AG04450 (cell line): ENCODE results near the gene TAS2R1. TPM values are rescaled to one million over a fixed set of nuclear protein-coding genes. Genes with fewer than 3 reads are reported as not detected.

Experiments
- CTCF ChIA-PET: fragments of 300-600, 350-600 bp; formaldehyde crosslinking; extraction: SDS; loops from one replicate; lab custom pipeline; 2022; ENCODE audit warnings: antibody characterized with exemption, inconsistent platforms; lab: Charles Lee
- POLR2A ChIA-PET: fragments of 350-600 bp; formaldehyde crosslinking; extraction: SDS; loops from one replicate; lab custom pipeline; 2021; ENCODE audit warnings: antibody characterized with exemption, inconsistent platforms; lab: Yijun Ruan, JAX
- DNase-seq: peaks from one replicate; pipeline ENCODE4 v3.0.0-alpha.2; 2011; ENCODE audit warnings: low read depth, low spot score
- H3K27ac ChIP-seq: one replicate; pipeline ENCODE4 v1.5.1; 2012; ENCODE audit warnings: low read depth, low read length, control low read depth
- H3K27me3 ChIP-seq: one replicate; pipeline ENCODE4 v1.6.0; 2012; ENCODE audit warnings: low read length; ENCODE audit not compliant: control insufficient read depth, insufficient read depth
- H3K4me3 ChIP-seq: 2 replicates; pipeline ENCODE4 v1.5.1; 2011; ENCODE audit warnings: mild to moderate bottlenecking, low read depth, low read length, control low read depth
- H3K9me3 ChIP-seq: 2 replicates; pipeline ENCODE4 v1.5.1; 2012; ENCODE audit warnings: low read length; ENCODE audit not compliant: control insufficient read depth, insufficient read depth
- CTCF ChIP-seq: IDR thresholded peaks from 2 replicates; pipeline ENCODE4 v1.5.1; 2011; ENCODE audit warnings: low read depth, low read length, control low read depth, inconsistent platforms
- polyA minus RNA-seq: library from RNA; depleted of rRNA, polyadenylated mRNA; stranded (reverse); fragments of >200 nt; gene quantifications from 2 replicates; pipeline ENCODE4 v1.2.3, GENCODE V29; 2011; rRNA and poly(A)+ RNA removed
- polyA plus RNA-seq: library from polyadenylated mRNA; depleted of rRNA; stranded (reverse); fragments of >200 nt; gene quantifications from 2 replicates; pipeline ENCODE4 v1.2.3, GENCODE V29; 2011; rRNA removed

Gene TAS2R1
- polyA plus RNA-seq (0.09 and 0.14 TPM in 2 replicates), polyA minus RNA-seq (not detected in 2 replicates)

DNA sequence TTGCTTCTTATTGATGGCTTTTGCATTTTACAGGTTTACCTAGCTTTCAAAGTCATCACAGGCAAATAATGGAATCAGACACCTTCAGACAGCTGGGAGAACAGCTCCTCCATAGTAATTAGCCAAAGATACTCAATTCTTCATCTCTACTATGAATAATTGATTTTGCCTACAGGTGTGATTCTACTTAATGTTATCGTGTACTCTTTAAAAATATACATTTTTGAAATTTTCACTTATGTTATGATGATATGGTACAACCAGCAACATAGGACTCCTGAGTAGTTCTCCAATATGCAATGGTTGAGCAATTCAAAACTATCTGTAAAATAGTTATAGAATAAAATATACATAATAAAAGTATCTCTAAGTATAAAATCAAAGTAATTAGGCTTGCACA, at the start of gene TAS2R1:
TSS of gene TAS2R1 (minus strand) at position 101 of the 400 bp plus-strand sequence. CDS start 319 bp downstream, outside the sequence.
- Histone ChIP-seq H3K9me3 (no peaks in the 10 kb centered on the region), H3K27ac (no peak within 1 kb of the TSS), H3K4me3 (no peak within 1 kb of the TSS), H3K27me3 (no peaks in the 10 kb centered on the region)
- POLR2A ChIA-PET = no interaction called here
- no peak for DNase-seq
- CTCF ChIA-PET = no interaction called here
- TF ChIP-seq CTCF = no peak

DNA sequence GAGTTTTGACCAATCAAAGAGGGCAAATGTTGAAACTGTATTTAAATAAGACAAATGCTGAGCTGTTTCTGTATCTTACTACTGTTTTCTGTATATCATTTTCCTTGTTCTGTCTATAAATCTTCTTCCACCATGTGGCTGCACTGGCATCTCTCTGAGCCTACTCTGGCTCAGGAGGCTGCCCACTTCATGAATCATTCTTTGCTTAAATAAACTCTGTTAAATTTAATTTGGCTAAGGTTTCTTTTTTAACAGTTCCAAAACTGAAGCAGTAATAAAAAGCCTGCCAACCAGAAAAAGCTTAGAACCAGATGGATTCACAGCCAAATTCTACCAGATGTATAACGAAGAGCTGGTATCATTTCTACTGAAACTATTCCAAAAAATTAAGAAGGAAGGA, 40.2 kb upstream of the TAS2R1 start:
- no peak overlapping the region for H3K4me3 ChIP-seq
- TF ChIP-seq CTCF = no peak
- H3K27ac ChIP-seq = no peak overlapping the region
- DNase-seq = no peak
- H3K9me3 ChIP-seq = no peaks in the 10 kb centered on the region
- H3K27me3 ChIP-seq = no peaks in the 10 kb centered on the region
- ChIA-PET CTCF (no interaction called here), POLR2A (no interaction called here)

DNA sequence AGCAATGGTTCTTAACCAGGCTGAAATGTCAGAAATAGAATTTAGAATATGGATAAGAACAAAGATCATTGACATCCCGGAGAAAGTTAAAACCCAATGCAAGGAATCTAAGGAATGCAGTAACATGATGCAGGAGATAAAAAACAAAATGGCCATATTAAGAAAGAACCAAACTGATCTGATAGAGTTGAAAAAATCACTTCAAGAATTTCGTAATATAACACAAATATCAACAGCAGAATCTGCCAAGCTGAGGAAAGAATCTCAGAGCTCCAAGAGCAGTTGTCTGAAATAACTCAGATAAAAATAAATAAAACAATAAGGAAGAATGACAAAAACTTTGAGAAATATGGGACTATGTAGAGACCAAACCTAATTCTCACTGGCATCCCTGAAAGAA, 37.8 kb upstream of the TAS2R1 start:
- POLR2A ChIA-PET = no interaction called here
- CTCF ChIA-PET = no interaction called here
- Histone ChIP-seq H3K27me3 (no peaks in the 10 kb centered on the region), H3K9me3 (no peaks in the 10 kb centered on the region), H3K27ac (no peak overlapping the region), H3K4me3 (no peak overlapping the region)
- TF ChIP-seq CTCF = no peak
- DNase-seq = no peak

DNA sequence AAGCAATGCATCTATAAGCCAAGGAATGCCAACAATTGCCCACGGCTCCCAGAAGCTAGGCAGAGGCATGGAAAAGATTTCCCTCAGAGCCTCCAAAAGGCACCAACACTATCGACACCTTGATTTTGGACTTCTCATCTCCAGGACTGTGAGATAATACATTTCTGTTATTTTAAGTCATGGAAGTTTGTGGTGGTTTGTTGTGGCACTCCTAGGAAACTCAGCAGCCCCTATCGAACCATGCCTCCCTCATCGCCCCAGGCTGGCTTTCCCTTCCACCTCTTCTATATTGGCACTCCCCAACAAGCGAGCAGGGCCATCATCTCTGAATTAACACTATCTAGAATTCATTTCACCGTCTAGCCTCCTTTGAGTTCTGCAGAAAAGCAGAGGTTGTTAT, 33.7 kb upstream of the TAS2R1 start:
- ChIA-PET POLR2A (no interaction called here), CTCF (interaction anchor here (0.5 to 0.7 kb wide), 2 partner anchors 23 to 30 kb away, joined by 3 read pairs; no protein-coding TSS in a partner anchor)
- no peak for DNase-seq

More for the DNA sequence above, 33.7 kb upstream of the TAS2R1 start:
- no peaks in the 10 kb centered on the region for H3K9me3 ChIP-seq
- H3K27ac ChIP-seq = no peak overlapping the region
- no peak overlapping the region for H3K4me3 ChIP-seq
- no peaks in the 10 kb centered on the region for H3K27me3 ChIP-seq
- TF ChIP-seq CTCF = no peak
